CD4-positive, alpha-beta T cell treated with Interleukin-21 for 1 hour (primary cell): Measurements from ENCODE around the gene FBXO31.
"Not testable (repeated sequence)": the region's sequence is repeated elsewhere in the genome, so short reads cannot be mapped to it uniquely, and the experiment has no call there.

Experiments used
- DNase-seq: peaks from one replicate; pipeline ENCODE4 v3.0.0-alpha.2; 2020

The FBXO31 gene

GRCh38 chr16:87340198-87340597, 43.4 kb downstream of the FBXO31 start:
- no peak for DNase-seq

- not testable (repeated sequence) for DNase-seq
These were observed 43.9 kb downstream of the FBXO31 start for GRCh38 chr16:87339724-87340105.

GRCh38 chr16:87339086-87339723, 44.4 kb downstream of the FBXO31 start:
- no peak for DNase-seq

GRCh38 chr16:87338155-87338765, 45.3 kb downstream of the FBXO31 start:
- DNase-seq: no peak

GRCh38 chr16:87337262-87337771, 46.3 kb downstream of the FBXO31 start:
- no peak for DNase-seq

GRCh38 chr16:87336434-87337240, 46.9 kb downstream of the FBXO31 start:
- no peak for DNase-seq

- DNase-seq: no peak
These were observed 47.7 kb downstream of the FBXO31 start for GRCh38 chr16:87335625-87336433.

- DNase-seq: no peak
These were observed 48.6 kb downstream of the FBXO31 start for GRCh38 chr16:87334651-87335624.

- DNase-seq: no peak
These were observed 49.8 kb downstream of the FBXO31 start for GRCh38 chr16:87333581-87334331.

GRCh38 chr16:87333101-87333500, 50.5 kb downstream of the FBXO31 start:
- DNase-seq: no peak

GRCh38 chr16:87332150-87332549, 51.4 kb downstream of the FBXO31 start:
- no peak for DNase-seq

GRCh38 chr16:87331241-87331801, 52.3 kb downstream of the FBXO31 start:
- no peak for DNase-seq

GRCh38 chr16:87330646-87331045, 52.9 kb downstream of the FBXO31 start:
- DNase-seq: no peak

- DNase-seq: no peak
These were observed 53.3 kb downstream of the FBXO31 start for GRCh38 chr16:87330257-87330624.

GRCh38 chr16:87329436-87330256, 53.9 kb downstream of the FBXO31 start:
- DNase-seq: no peak

GRCh38 chr16:87328846-87329245, 54.7 kb downstream of the FBXO31 start:
- DNase-seq: no peak

- DNase-seq: no peak
These were observed 55.6 kb downstream of the FBXO31 start for GRCh38 chr16:87327798-87328495.

- DNase-seq: no peak
These were observed 57.4 kb downstream of the FBXO31 start for GRCh38 chr16:87326151-87326571.

GRCh38 chr16:87325423-87325858, 58.1 kb downstream of the FBXO31 start:
- DNase-seq: no peak
